ENCODE results near the gene NOL6.
"Not testable (repeated sequence)": the region's sequence is repeated elsewhere in the genome, so short reads cannot be mapped to it uniquely, and the experiment has no call there.

Gene NOL6

GRCh38 chr9:33473643-33474352, at the start of gene NOL6:
Gene NOL6, minus strand, starts transcription at chr9:33473924. Its CDS starts 82 bp downstream, at chr9:33473842.
- peak; percentile 99 for DNase-seq
- in situ Hi-C loops (cut with MboI; ENCODE audit: low pct_unique_long_range_greater_than_20kb, low sequenced_read_pairs), result no loop called here

GRCh38 chr9:33521861-33522260, 48.1 kb upstream of the NOL6 start:
- in situ Hi-C loops (cut with MboI; ENCODE audit: low pct_unique_long_range_greater_than_20kb, low sequenced_read_pairs); DNase-seq: not testable (repeated sequence)

- in situ Hi-C loops (cut with MboI; ENCODE audit: low pct_unique_long_range_greater_than_20kb, low sequenced_read_pairs); DNase-seq: not testable (repeated sequence)
Observed at GRCh38 chr9:33517934-33518577, 44.3 kb upstream of the NOL6 start.

GRCh38 chr9:33517373-33517772, 43.6 kb upstream of the NOL6 start:
- DNase-seq, result peak; percentile 75

GRCh38 chr9:33516397-33516796, 42.7 kb upstream of the NOL6 start:
- DNase-seq; in situ Hi-C loops (cut with MboI; ENCODE audit: low pct_unique_long_range_greater_than_20kb, low sequenced_read_pairs): not testable (repeated sequence)

More at GRCh38 chr9:33517373-33517772, 43.6 kb upstream of the NOL6 start:
- in situ Hi-C loops (cut with MboI; ENCODE audit: low pct_unique_long_range_greater_than_20kb, low sequenced_read_pairs), result no loop called here

GRCh38 chr9:33515342-33515995, 41.7 kb upstream of the NOL6 start:
- DNase-seq; in situ Hi-C loops (cut with MboI; ENCODE audit: low pct_unique_long_range_greater_than_20kb, low sequenced_read_pairs): not testable (repeated sequence)

GRCh38 chr9:33512535-33512934, 38.8 kb upstream of the NOL6 start:
- in situ Hi-C loops (cut with MboI; ENCODE audit: low pct_unique_long_range_greater_than_20kb, low sequenced_read_pairs); DNase-seq: not testable (repeated sequence)

GRCh38 chr9:33511184-33511517, 37.4 kb upstream of the NOL6 start:
- DNase-seq; in situ Hi-C loops (cut with MboI; ENCODE audit: low pct_unique_long_range_greater_than_20kb, low sequenced_read_pairs): not testable (repeated sequence)

GRCh38 chr9:33510262-33511183, 36.8 kb upstream of the NOL6 start:
- in situ Hi-C loops (cut with MboI; ENCODE audit: low pct_unique_long_range_greater_than_20kb, low sequenced_read_pairs), result no loop called here
- DNase-seq, result peak; percentile 76

GRCh38 chr9:33506626-33507370, 33.1 kb upstream of the NOL6 start:
- no peak for DNase-seq
- in situ Hi-C loops (cut with MboI; ENCODE audit: low pct_unique_long_range_greater_than_20kb, low sequenced_read_pairs), result no loop called here

- in situ Hi-C loops (cut with MboI; ENCODE audit: low pct_unique_long_range_greater_than_20kb, low sequenced_read_pairs), result no loop called here
- DNase-seq, result peak; percentile 52
Observed at GRCh38 chr9:33498387-33498786, 24.7 kb upstream of the NOL6 start.

GRCh38 chr9:33493819-33494218, 20.1 kb upstream of the NOL6 start:
- DNase-seq; in situ Hi-C loops (cut with MboI; ENCODE audit: low pct_unique_long_range_greater_than_20kb, low sequenced_read_pairs): not testable (repeated sequence)

GRCh38 chr9:33489066-33489465, 15.3 kb upstream of the NOL6 start:
- in situ Hi-C loops (cut with MboI; ENCODE audit: low pct_unique_long_range_greater_than_20kb, low sequenced_read_pairs), result no loop called here

GRCh38 chr9:33485312-33485711, 11.6 kb upstream of the NOL6 start:
- DNase-seq; in situ Hi-C loops (cut with MboI; ENCODE audit: low pct_unique_long_range_greater_than_20kb, low sequenced_read_pairs): not testable (repeated sequence)

More at GRCh38 chr9:33489066-33489465, 15.3 kb upstream of the NOL6 start:
- no peak for DNase-seq

- in situ Hi-C loops (cut with MboI; ENCODE audit: low pct_unique_long_range_greater_than_20kb, low sequenced_read_pairs), result no loop called here
- DNase-seq, result no peak
Observed at GRCh38 chr9:33480976-33481375, 7.3 kb upstream of the NOL6 start.

GRCh38 chr9:33480106-33480505, 6.4 kb upstream of the NOL6 start:
- in situ Hi-C loops (cut with MboI; ENCODE audit: low pct_unique_long_range_greater_than_20kb, low sequenced_read_pairs), result no loop called here
- DNase-seq, result no peak

GRCh38 chr9:33476503-33476902, 2.8 kb upstream of the NOL6 start:
- in situ Hi-C loops (cut with MboI; ENCODE audit: low pct_unique_long_range_greater_than_20kb, low sequenced_read_pairs), result no loop called here

GRCh38 chr9:33475357-33475756, 1.6 kb upstream of the NOL6 start:
- DNase-seq, result no peak
- in situ Hi-C loops (cut with MboI; ENCODE audit: low pct_unique_long_range_greater_than_20kb, low sequenced_read_pairs), result no loop called here

More at GRCh38 chr9:33476503-33476902, 2.8 kb upstream of the NOL6 start:
- no peak for DNase-seq
